Measurements from ENCODE around the gene GPR62.

DNA sequence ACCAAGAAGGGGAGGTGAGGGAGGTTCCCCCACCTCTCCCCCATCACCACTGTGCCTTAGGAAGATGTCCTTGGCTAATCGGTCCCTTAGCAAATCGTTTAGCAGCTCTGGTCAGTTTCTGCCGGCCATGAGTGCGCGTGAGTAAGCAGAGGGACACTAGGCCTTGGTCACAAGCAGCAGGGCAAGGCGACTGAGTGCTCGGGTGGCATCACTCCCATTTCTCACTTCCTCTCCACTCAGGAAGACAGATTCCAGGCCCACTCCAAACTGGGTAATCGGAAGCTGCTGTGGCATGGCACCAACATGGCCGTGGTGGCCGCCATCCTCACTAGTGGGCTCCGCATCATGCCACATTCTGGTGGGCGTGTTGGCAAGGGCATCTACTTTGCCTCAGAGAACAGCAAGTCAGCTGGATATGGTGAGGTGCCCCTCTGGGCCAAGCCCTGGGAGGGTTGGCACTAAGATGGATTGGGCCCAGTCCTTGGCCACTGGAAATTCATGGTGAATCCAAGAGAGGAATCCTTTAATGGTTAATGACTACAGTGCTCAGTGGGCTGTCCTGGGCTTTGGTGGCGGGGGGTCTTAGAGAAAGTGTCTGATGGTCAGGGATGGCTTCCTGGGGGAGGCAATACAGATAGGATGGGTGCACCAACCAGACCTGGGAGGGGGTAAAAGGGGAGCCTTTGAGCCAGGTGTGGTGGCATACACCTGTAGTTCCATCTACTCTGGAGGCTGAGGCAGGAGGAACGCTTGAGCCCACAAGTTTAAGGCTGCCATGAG lies 9.1 kb upstream of the GPR62 start:
- TF ChIP-seq, protein P1, sequence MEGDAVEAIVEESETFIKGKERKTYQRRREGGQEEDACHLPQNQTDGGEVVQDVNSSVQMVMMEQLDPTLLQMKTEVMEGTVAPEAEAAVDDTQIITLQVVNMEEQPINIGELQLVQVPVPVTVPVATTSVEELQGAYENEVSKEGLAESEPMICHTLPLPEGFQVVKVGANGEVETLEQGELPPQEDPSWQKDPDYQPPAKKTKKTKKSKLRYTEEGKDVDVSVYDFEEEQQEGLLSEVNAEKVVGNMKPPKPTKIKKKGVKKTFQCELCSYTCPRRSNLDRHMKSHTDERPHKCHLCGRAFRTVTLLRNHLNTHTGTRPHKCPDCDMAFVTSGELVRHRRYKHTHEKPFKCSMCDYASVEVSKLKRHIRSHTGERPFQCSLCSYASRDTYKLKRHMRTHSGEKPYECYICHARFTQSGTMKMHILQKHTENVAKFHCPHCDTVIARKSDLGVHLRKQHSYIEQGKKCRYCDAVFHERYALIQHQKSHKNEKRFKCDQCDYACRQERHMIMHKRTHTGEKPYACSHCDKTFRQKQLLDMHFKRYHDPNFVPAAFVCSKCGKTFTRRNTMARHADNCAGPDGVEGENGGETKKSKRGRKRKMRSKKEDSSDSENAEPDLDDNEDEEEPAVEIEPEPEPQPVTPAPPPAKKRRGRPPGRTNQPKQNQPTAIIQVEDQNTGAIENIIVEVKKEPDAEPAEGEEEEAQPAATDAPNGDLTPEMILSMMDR (IDR thresholded peaks at IDR 0.05), result no peak
- no peak for TF ChIP-seq POLR2A (IDR thresholded peaks at IDR 0.05)
